Measurements from ENCODE around the gene HIGD1B. TPM values are rescaled to one million over a fixed set of nuclear protein-coding genes. Genes with fewer than 3 reads are reported as not detected.

Gene HIGD1B
- total and polyA plus RNA-seq, 4 donors: 0.28 to 0.43 TPM; not detected in 2

DNA sequence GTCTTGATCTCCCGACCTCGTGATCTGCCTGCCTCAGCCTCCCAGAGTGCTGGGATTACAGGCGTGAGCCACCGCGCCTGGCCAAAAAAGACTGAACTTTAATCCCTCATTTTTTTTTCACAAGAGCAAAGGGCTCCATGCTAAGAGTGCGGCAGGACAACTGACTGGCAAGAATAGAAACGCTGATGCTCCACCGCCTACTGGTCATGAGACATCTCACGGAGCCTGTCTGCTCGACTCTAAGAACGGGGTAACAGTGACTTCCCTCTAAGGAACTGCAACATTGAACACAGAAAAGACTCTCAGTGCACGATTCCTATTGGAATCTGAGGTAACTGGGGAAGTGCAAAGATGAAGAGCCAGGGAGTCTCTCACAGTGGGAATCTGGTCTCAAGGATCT is 23.9 kb downstream of the HIGD1B start:
- no peaks in the 10 kb centered on the region for H3K27me3 ChIP-seq (ENCODE audit: control insufficient read depth in 4 of 4, insufficient read depth in 4 of 4, low read length in 3 of 4)
- no peak overlapping the region for H3K27ac ChIP-seq (ENCODE audit: low read depth in 1 of 2, low read length in 2 of 2)
- H3K36me3 ChIP-seq (ENCODE audit: control insufficient read depth in 4 of 4, insufficient read depth in 3 of 4, low read depth in 1 of 4, low read length in 3 of 4): peaks cover 13 to 74% (median 51%) of the 10 kb centered on the region in 4 donors
- no peaks in the 10 kb centered on the region for H3K9me3 ChIP-seq (ENCODE audit: control insufficient read depth in 4 of 4, low read length in 3 of 4)
- no peak overlapping the region for H3K9ac ChIP-seq (ENCODE audit: low read depth in 1 of 2, low read length in 2 of 2)
- 93% methylated on average over 12 of the region's 12 CpGs for WGBS
- no peak overlapping the region for H3K4me3 ChIP-seq (ENCODE audit: low read depth in 1 of 3, low read length in 3 of 3)
- H3K4me1 ChIP-seq (ENCODE audit: control insufficient read depth in 4 of 4, insufficient read depth in 4 of 4, low read length in 3 of 4): no peaks in the 10 kb centered on the region
- TF ChIP-seq, protein P1, sequence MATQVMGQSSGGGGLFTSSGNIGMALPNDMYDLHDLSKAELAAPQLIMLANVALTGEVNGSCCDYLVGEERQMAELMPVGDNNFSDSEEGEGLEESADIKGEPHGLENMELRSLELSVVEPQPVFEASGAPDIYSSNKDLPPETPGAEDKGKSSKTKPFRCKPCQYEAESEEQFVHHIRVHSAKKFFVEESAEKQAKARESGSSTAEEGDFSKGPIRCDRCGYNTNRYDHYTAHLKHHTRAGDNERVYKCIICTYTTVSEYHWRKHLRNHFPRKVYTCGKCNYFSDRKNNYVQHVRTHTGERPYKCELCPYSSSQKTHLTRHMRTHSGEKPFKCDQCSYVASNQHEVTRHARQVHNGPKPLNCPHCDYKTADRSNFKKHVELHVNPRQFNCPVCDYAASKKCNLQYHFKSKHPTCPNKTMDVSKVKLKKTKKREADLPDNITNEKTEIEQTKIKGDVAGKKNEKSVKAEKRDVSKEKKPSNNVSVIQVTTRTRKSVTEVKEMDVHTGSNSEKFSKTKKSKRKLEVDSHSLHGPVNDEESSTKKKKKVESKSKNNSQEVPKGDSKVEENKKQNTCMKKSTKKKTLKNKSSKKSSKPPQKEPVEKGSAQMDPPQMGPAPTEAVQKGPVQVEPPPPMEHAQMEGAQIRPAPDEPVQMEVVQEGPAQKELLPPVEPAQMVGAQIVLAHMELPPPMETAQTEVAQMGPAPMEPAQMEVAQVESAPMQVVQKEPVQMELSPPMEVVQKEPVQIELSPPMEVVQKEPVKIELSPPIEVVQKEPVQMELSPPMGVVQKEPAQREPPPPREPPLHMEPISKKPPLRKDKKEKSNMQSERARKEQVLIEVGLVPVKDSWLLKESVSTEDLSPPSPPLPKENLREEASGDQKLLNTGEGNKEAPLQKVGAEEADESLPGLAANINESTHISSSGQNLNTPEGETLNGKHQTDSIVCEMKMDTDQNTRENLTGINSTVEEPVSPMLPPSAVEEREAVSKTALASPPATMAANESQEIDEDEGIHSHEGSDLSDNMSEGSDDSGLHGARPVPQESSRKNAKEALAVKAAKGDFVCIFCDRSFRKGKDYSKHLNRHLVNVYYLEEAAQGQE (IDR thresholded peaks at IDR 0.05): no peak
- TF ChIP-seq RAD21 (IDR thresholded peaks at IDR 0.05): no peak
- TF ChIP-seq, protein P2, sequence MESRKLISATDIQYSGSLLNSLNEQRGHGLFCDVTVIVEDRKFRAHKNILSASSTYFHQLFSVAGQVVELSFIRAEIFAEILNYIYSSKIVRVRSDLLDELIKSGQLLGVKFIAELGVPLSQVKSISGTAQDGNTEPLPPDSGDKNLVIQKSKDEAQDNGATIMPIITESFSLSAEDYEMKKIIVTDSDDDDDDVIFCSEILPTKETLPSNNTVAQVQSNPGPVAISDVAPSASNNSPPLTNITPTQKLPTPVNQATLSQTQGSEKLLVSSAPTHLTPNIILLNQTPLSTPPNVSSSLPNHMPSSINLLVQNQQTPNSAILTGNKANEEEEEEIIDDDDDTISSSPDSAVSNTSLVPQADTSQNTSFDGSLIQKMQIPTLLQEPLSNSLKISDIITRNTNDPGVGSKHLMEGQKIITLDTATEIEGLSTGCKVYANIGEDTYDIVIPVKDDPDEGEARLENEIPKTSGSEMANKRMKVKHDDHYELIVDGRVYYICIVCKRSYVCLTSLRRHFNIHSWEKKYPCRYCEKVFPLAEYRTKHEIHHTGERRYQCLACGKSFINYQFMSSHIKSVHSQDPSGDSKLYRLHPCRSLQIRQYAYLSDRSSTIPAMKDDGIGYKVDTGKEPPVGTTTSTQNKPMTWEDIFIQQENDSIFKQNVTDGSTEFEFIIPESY (IDR thresholded peaks at IDR 0.05): no peak
- no peak for TF ChIP-seq TAF1 (conservative IDR thresholded peaks at IDR 0.05)
- TF ChIP-seq FOXA1 (IDR thresholded peaks at IDR 0.05): no peak
- no peak for TF ChIP-seq HNF4G (IDR thresholded peaks at IDR 0.05)
- TF ChIP-seq, protein P3, sequence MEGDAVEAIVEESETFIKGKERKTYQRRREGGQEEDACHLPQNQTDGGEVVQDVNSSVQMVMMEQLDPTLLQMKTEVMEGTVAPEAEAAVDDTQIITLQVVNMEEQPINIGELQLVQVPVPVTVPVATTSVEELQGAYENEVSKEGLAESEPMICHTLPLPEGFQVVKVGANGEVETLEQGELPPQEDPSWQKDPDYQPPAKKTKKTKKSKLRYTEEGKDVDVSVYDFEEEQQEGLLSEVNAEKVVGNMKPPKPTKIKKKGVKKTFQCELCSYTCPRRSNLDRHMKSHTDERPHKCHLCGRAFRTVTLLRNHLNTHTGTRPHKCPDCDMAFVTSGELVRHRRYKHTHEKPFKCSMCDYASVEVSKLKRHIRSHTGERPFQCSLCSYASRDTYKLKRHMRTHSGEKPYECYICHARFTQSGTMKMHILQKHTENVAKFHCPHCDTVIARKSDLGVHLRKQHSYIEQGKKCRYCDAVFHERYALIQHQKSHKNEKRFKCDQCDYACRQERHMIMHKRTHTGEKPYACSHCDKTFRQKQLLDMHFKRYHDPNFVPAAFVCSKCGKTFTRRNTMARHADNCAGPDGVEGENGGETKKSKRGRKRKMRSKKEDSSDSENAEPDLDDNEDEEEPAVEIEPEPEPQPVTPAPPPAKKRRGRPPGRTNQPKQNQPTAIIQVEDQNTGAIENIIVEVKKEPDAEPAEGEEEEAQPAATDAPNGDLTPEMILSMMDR (IDR thresholded peaks at IDR 0.05; ENCODE audit: low read depth, low read length, missing input control): no peak
- TF ChIP-seq GABPA (IDR thresholded peaks at IDR 0.05 in 1 of 2, conservative IDR thresholded peaks at IDR 0.05 in 1 of 2): no peak
- no peak for TF ChIP-seq JUND (IDR thresholded peaks at IDR 0.05)
- TF ChIP-seq, protein P4, sequence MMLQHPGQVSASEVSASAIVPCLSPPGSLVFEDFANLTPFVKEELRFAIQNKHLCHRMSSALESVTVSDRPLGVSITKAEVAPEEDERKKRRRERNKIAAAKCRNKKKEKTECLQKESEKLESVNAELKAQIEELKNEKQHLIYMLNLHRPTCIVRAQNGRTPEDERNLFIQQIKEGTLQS (IDR thresholded peaks at IDR 0.05): no peak
- TF ChIP-seq, protein P5, sequence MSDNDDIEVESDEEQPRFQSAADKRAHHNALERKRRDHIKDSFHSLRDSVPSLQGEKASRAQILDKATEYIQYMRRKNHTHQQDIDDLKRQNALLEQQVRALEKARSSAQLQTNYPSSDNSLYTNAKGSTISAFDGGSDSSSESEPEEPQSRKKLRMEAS (IDR thresholded peaks at IDR 0.05): no peak
- TF ChIP-seq RXRA (IDR thresholded peaks at IDR 0.05): no peak
- DNase-seq (ENCODE audit: low spot score): no peak

DNA sequence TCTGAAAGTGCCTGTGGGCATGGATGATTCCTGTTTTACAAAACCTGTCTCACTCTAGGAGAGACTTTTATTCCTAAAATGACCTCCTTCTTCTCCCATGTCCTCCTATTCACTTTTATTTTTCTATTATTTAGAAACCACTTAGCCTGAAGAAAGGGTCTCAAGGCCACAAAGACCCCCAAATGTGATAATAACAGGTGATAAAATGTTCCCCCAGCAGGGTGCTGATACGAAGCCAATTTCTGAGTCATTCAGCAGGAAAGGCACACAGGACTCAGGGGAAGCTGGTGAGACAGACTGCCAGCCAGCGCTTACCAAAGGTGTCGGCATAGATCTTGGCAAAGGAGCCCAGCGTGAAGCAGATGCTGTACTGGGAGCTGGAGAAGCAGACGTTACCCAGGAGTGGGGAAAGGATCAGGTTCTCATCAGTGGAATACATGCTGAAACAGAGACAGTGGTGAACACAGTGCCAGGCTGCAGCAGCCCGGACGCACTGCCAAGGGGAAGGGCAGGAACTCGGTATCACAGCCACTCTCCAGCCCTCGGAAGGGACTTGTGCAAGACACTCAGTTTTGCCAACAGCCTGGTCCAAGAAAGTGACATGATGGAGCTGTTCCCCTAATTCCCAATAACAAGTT is 24.6 kb downstream of the HIGD1B start:
- Histone ChIP-seq H3K9ac (ENCODE audit: low read depth in 1 of 2, low read length in 2 of 2) (no peak overlapping the region), H3K36me3 (ENCODE audit: control insufficient read depth in 4 of 4, insufficient read depth in 3 of 4, low read depth in 1 of 4, low read length in 3 of 4) (peaks cover 13 to 73% (median 51%) of the 10 kb centered on the region in 4 donors), H3K4me3 (ENCODE audit: low read depth in 1 of 3, low read length in 3 of 3) (no peak overlapping the region), H3K27me3 (ENCODE audit: control insufficient read depth in 4 of 4, insufficient read depth in 4 of 4, low read length in 3 of 4) (no peaks in the 10 kb centered on the region), H3K9me3 (ENCODE audit: control insufficient read depth in 4 of 4, low read length in 3 of 4) (no peaks in the 10 kb centered on the region), H3K27ac (ENCODE audit: low read depth in 1 of 2, low read length in 2 of 2) (no peak overlapping the region), H3K4me1 (ENCODE audit: control insufficient read depth in 4 of 4, insufficient read depth in 4 of 4, low read length in 3 of 4) (no peaks in the 10 kb centered on the region)
- 81% methylated on average over 9 of the region's 9 CpGs for WGBS
- DNase-seq (ENCODE audit: low spot score): no peak
- TF ChIP-seq SP1 (IDR thresholded peaks at IDR 0.05): no peak
- TF ChIP-seq NR2F2 (IDR thresholded peaks at IDR 0.05): no peak
- no peak for TF ChIP-seq RAD21 (IDR thresholded peaks at IDR 0.05)
- TF ChIP-seq, protein P3 (IDR thresholded peaks at IDR 0.05; ENCODE audit: low read depth, low read length, missing input control): no peak
- TF ChIP-seq, protein P4 (IDR thresholded peaks at IDR 0.05): no peak
- TF ChIP-seq EGR1 (IDR thresholded peaks at IDR 0.05; ENCODE audit: low read depth in 2 of 2): no peak
- no peak for TF ChIP-seq RXRA (IDR thresholded peaks at IDR 0.05)
